ENCODE data around the gene TANC1.

- TF ChIP-seq CTCF (conservative IDR thresholded peaks at IDR 0.05; ENCODE audit: low read depth, low read length) (no peak), BHLHE40 (IDR thresholded peaks at IDR 0.05; ENCODE audit: low read depth, low read length) (no peak), POLR2A (IDR thresholded peaks at IDR 0.05; ENCODE audit: low read depth, low read length) (no peak), MXI1 (IDR thresholded peaks at IDR 0.05; ENCODE audit: borderline replicate concordance, low read depth, low read length) (no peak), RAD21 (IDR thresholded peaks at IDR 0.05; ENCODE audit: low read length) (no peak), CHD1 (IDR thresholded peaks at IDR 0.05; ENCODE audit: low read depth, low read length) (no peak), MAZ (IDR thresholded peaks at IDR 0.05; ENCODE audit: borderline replicate concordance, low read depth, low read length) (no peak), RCOR1 (IDR thresholded peaks at IDR 0.05; ENCODE audit: insufficient replicate concordance, low read length) (no peak), ELK1 (IDR thresholded peaks at IDR 0.05; ENCODE audit: borderline replicate concordance, low read depth, low read length) (no peak), SMC3 (IDR thresholded peaks at IDR 0.05; ENCODE audit: low read depth, low read length) (no peak), FOS (IDR thresholded peaks at IDR 0.05; ENCODE audit: low read depth, low read length) (no peak), RFX5 (IDR thresholded peaks at IDR 0.05; ENCODE audit: low read depth, low read length) (no peak)
These were observed 160.8 kb downstream of the TANC1 start for GRCh38 chr2:159129269-159129668.

All from IMR-90 (cell line).